DOHH2 (cell line): ENCODE results near the gene ABCB8.

Source experiments
- H3F3A ChIP-seq: fragments of 200-600 bp; sonication (generic), shearing (Covaris generic); 2 replicates; pipeline ENCODE4 v1.6.0; 2016; ENCODE audit warnings: antibody characterized with exemption, mild to moderate bottlenecking; ENCODE audit not compliant: control insufficient read depth, insufficient read depth
- H3K27ac ChIP-seq: fragments of 200-600 bp; sonication (generic); 2 replicates; pipeline ENCODE4 v1.5.1; 2014; ENCODE audit warnings: low read depth, mild to moderate bottlenecking, low read length, moderate library complexity
- H3K27me3 ChIP-seq: fragments of 200-600 bp; sonication (generic); 2 replicates; pipeline ENCODE4 v1.6.1; 2014; ENCODE audit warnings: mild to moderate bottlenecking, low read length, mixed read lengths; ENCODE audit not compliant: control insufficient read depth
- H3K36me3 ChIP-seq: fragments of 200-600 bp; sonication (generic); 2 replicates; pipeline ENCODE4 v1.6.1; 2014; ENCODE audit warnings: mild to moderate bottlenecking, low read length, moderate library complexity, mixed read lengths; ENCODE audit not compliant: control insufficient read depth
- H3K4me1 ChIP-seq: fragments of 200-600 bp; sonication (generic); 2 replicates; pipeline ENCODE4 v1.6.1; 2014; ENCODE audit warnings: mild to moderate bottlenecking, low read length, mixed read lengths; ENCODE audit not compliant: control insufficient read depth
- H3K4me2 ChIP-seq: fragments of 200-600 bp; sonication (generic); 2 replicates; pipeline ENCODE4 v1.6.0; 2014; ENCODE audit warnings: mild to moderate bottlenecking, low read length, moderate library complexity
- H3K4me3 ChIP-seq: fragments of 200-600 bp; sonication (generic); 2 replicates; pipeline ENCODE4 v1.5.1; 2014; ENCODE audit warnings: mild to moderate bottlenecking, low read length, mixed read lengths
- H3K79me2 ChIP-seq: fragments of 200-600 bp; sonication (generic); 2 replicates; pipeline ENCODE4 v1.6.1; 2014; ENCODE audit warnings: mild to moderate bottlenecking, low read length, mixed read lengths; ENCODE audit not compliant: control insufficient read depth
- H3K9me2 ChIP-seq: fragments of 200-600 bp; sonication (generic); replicated peaks from 2 replicates; pipeline ENCODE4 v1.6.1; 2014; ENCODE audit warnings: mild to moderate bottlenecking, low read length, mixed read lengths; ENCODE audit not compliant: control insufficient read depth
- H3K9me3 ChIP-seq: fragments of 200-600 bp; sonication (generic); 2 replicates; pipeline ENCODE4 v1.6.1; 2014; ENCODE audit warnings: antibody characterized with exemption, low read length, mixed read lengths; ENCODE audit not compliant: control insufficient read depth, insufficient read depth
- H4K20me1 ChIP-seq: fragments of 200-600 bp; sonication (generic); 2 replicates; pipeline ENCODE4 v1.6.0; 2014; ENCODE audit warnings: low read depth, mild to moderate bottlenecking, antibody characterized with exemption, low read length, moderate library complexity; ENCODE audit not compliant: control insufficient read depth, insufficient read depth
- CTCF ChIP-seq: fragments of 200-600 bp; sonication (generic); IDR thresholded peaks from one replicate; pipeline ENCODE4 v1.5.1; 2014; ENCODE audit warnings: antibody characterized with exemption, mild to moderate bottlenecking, low read depth, low read length; ENCODE audit not compliant: poor library complexity, severe bottlenecking
- EZH2phosphoT487 ChIP-seq: fragments of 200-600 bp; sonication (generic); IDR thresholded peaks from 2 replicates; pipeline ENCODE4 v1.6.1; 2017; ENCODE audit warnings: borderline replicate concordance, mild to moderate bottlenecking, antibody characterized with exemption, low read length, moderate library complexity, mixed read lengths

The ABCB8 gene

GRCh38 chr7:151046603-151047573, 18.6 kb downstream of the ABCB8 start:
- Histone ChIP-seq H3K4me1 (0 out of 2 replicates have a peak, but pooled peaks cover 2% of the 10 kb centered on the region), H3K36me3 (no peaks in the 10 kb centered on the region), H3F3A (no peaks in the 10 kb centered on the region), H3K27ac (no peak overlapping the region), H3K9me2 (no peaks in the 10 kb centered on the region), H3K4me2 (no peak overlapping the region), H4K20me1 (no peaks in the 10 kb centered on the region), H3K27me3 (peaks cover 11% of the 10 kb centered on the region; the same call in 1 of the 2 replicates), H3K4me3 (no peak overlapping the region), H3K9me3 (no peaks in the 10 kb centered on the region), H3K79me2 (no peaks in the 10 kb centered on the region)
- TF ChIP-seq CTCF (no peak), EZH2phosphoT487 (no peak)

DNA sequence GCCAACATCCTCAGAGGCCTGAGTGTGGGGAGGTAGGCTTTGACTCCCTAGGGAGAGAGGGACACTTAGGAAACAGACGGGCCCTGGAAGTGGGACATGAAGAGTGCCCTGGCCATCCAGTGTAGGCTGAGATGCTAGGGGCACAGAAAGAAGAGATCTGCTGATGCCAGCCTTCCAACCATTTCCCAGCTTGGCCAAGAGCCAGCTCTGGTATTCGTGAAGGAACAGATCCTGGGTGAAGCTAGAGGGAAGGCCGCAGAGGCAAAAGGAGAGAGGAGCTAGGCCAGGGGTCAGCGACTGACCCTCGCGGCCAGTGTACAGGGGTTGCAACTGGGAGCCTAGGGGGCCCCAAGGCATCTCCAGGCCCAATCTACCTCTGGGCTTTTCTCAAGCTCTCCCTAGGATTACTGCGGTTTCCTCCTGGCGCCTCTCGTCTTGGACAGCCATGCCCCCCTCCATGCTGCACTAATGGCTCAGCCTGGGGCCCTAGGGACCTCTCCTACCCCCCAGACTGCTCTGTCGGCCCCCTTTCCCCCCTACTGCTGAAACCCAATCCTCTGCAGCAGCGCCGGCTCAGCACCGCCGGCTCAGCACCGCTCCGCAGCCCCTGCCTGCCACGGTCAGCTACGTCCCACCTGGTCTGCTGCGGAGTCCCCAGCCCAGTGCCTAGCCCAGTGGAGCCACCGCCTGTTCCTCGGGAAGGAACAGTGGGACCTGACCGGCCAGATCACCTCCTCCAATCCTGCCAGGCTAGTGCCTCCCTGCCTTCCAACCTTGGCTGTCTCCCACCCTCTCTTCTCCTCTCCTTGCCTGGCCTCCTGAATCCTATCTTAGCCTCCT, 19.9 kb downstream of the ABCB8 start, which contains the start of gene ASIC3:
TSS of gene ASIC3 (plus strand) at position 556 of the 840 bp plus-strand sequence. CDS start 355 bp downstream, outside the sequence.
- H3K9me3 ChIP-seq: no peaks in the 10 kb centered on the region
- H3K27me3 ChIP-seq: peaks cover 11% of the 10 kb centered on the region; the same call in 1 of the 2 replicates
- H4K20me1 ChIP-seq: no peaks in the 10 kb centered on the region
- no peaks in the 10 kb centered on the region for H3K79me2 ChIP-seq
- H3K4me3 ChIP-seq: no peak within 1 kb of the TSS
- no peak within 1 kb of the TSS for H3K4me2 ChIP-seq
- no peak for TF ChIP-seq CTCF
- TF ChIP-seq EZH2phosphoT487: no peak
- H3K36me3 ChIP-seq: no peaks in the 10 kb centered on the region
- H3F3A ChIP-seq: no peaks in the 10 kb centered on the region
- no peak within 1 kb of the TSS for H3K27ac ChIP-seq
- 0 out of 2 replicates have a peak, but pooled peaks cover 4% of the 10 kb centered on the region for H3K4me1 ChIP-seq
- H3K9me2 ChIP-seq: no peaks in the 10 kb centered on the region

DNA sequence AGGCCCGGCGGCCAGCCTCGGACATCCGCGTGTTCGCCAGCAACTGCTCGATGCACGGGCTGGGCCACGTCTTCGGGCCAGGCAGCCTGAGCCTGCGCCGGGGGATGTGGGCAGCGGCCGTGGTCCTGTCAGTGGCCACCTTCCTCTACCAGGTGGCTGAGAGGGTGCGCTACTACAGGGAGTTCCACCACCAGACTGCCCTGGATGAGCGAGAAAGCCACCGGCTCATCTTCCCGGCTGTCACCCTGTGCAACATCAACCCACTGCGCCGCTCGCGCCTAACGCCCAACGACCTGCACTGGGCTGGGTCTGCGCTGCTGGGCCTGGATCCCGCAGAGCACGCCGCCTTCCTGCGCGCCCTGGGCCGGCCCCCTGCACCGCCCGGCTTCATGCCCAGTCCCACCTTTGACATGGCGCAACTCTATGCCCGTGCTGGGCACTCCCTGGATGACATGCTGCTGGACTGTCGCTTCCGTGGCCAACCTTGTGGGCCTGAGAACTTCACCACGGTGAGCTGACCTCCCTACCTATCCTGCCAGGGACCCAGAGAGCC, 20.7 kb downstream of the ABCB8 start:
- no peak for TF ChIP-seq EZH2phosphoT487
- TF ChIP-seq CTCF: no peak

More for the DNA sequence above, 20.7 kb downstream of the ABCB8 start:
- H3K79me2 ChIP-seq: no peaks in the 10 kb centered on the region
- H3K4me2 ChIP-seq: no peak overlapping the region
- no peaks in the 10 kb centered on the region for H3K9me2 ChIP-seq
- H3F3A ChIP-seq: no peaks in the 10 kb centered on the region
- no peaks in the 10 kb centered on the region for H3K36me3 ChIP-seq
- no peaks in the 10 kb centered on the region for H3K9me3 ChIP-seq
- no peak overlapping the region for H3K27ac ChIP-seq
- H3K4me3 ChIP-seq: no peak overlapping the region
- H4K20me1 ChIP-seq: no peaks in the 10 kb centered on the region
- H3K27me3 ChIP-seq: peaks cover 11% of the 10 kb centered on the region; the same call in 1 of the 2 replicates
- 0 out of 2 replicates have a peak, but pooled peaks cover 5% of the 10 kb centered on the region for H3K4me1 ChIP-seq
